ENCODE results near the gene ONECUT1.

Gene ONECUT1

DNA sequence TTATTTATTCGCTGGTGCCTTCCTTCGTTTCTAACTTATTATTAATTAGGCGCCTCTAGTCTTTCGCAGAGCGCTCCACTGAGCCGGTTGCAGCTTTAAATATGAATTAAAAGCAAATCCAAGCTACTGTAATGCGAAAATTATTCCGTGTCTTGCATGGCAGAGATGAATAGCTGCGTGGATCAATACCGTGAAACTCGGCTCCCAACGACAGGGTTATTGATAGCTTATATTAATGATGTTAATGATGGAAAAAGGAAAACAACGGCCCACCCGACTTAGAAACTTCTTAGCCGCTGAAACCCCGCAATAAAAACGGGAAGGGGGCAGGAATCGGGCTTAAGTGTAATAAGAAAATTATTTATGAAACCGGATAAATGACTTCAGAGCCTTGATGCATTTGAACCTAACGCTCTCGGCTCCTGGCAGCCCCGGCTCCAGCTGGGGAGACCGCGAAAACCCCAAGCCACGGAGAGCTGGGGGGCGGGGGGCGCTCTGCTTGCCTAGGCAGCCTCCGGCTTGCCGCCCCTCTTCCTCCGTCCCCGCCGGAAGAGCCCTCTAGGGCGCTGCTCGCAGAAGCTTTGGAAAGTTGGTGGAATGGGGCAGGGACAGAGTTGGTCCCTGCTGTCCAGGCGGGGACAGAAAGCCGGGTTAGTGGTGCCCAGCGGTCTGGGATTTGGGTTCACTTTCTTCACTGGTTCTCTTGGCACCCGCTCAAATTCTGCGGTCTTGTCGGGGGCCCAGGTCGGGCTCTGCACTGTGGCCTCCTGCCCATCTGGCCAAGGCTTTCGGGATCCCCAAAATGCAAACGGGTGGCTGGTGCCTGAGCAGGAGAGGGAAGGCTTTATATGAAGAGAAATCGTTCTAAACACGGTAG lies 7.7 kb upstream of the ONECUT1 start:
- no peak for DNase-seq (ENCODE audit: extremely low read depth in 1 of 2, low read depth in 1 of 2)

GRCh38 chr15:52796753-52797520 lies 6.8 kb upstream of the ONECUT1 start:
- no peak for DNase-seq (ENCODE audit: extremely low read depth in 1 of 2, low read depth in 1 of 2)

GRCh38 chr15:52796228-52796521 lies 6.0 kb upstream of the ONECUT1 start:
- DNase-seq (ENCODE audit: extremely low read depth in 1 of 2, low read depth in 1 of 2): no peak

DNA sequence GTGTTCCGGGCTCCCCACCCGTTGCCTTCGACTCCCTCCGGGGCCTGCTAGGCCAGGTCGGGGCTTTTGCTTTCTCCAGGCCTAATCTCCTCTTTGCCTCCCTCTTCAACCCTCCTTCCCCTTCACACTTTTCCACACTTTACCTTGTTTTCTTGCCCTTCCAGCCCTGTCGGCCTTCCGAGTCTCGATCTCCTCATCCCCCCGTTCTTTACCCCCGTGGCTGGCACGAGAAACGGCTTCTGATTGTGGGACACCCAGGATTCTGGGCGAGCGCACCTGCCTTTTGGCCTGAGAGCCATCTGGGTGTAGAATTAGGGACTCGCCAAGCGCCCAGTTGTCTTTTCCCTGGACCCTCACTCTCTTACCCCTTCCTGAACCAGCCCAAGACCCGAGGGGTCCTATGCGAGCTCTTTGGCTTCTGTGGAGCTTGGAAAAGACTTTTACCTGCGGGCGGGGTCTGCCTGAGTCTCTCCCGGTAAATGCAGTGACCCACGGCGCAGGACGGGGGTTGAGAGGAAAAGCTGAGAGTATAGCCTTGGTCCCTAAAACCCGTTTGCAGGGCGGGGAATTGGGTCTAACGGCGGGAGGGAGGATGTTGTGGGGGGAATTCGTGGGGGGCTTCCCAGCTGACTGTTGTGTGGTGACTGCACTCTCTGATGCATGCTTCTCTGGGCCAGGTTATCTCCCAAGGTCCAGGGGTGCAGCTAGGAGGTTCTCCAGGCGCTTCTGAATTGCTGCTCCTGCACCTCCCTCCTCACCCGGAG lies 5.5 kb upstream of the ONECUT1 start:
- DNase-seq (ENCODE audit: extremely low read depth in 1 of 2, low read depth in 1 of 2): no peak

GRCh38 chr15:52794665-52795463 lies 4.7 kb upstream of the ONECUT1 start:
- DNase-seq (ENCODE audit: extremely low read depth in 1 of 2, low read depth in 1 of 2): no peak

DNA sequence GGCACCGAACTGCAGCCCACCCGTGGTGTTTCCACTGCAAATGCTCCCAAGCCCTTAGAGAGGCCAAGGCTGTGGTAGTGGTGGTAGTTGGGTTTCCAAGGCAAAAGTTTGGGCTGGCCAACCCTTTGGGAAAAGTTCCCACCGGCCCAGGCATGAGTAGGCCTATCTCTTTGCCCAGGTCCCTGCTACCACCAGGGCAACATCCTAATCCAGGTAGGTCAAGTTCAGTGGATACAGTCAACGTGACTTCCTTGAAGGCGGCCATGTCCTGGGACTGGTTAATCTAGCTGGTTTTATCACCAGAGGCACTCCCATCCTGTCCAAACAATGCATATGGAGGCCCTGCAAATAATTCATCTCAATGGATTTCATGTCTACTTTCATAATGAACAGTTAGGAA lies 1.6 kb upstream of the ONECUT1 start:
- no peak for DNase-seq (ENCODE audit: extremely low read depth in 1 of 2, low read depth in 1 of 2)

GRCh38 chr15:52790941-52791751 lies 1.0 kb upstream of the ONECUT1 start:
- no peak for DNase-seq (ENCODE audit: extremely low read depth in 1 of 2, low read depth in 1 of 2)

DNA sequence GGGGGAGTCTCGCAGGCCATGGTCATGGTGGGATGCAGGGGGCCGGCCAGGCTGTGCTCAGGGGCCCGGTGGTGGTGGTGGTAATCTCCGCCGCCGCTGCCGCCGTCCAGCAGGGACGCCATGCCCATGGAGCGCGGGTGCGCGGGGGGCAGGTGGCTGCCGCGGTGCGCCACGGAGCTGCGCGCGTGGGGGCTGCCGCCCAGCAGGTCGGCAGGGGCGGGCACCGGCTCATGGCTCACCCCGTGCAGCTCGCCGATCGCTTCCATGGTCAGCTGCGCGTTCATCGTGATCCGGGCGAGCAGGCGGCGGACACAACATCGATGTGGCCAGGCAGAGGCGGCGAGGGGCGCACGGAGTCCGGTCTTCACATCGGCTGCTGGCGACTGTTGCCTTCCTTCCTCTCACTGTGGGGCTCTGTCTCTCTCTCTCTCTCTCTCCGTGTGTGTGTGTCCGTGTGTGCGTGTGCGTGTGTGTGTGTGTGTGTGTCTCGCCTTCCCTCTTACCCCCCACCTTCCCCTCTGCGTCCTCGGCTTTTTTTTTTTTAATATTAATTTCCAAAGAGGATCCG lies 451 bp downstream of the ONECUT1 start:
- DNase-seq (ENCODE audit: extremely low read depth in 1 of 2, low read depth in 1 of 2): no peak

- no peak for DNase-seq (ENCODE audit: extremely low read depth in 1 of 2, low read depth in 1 of 2)
These were observed 1.0 kb downstream of the ONECUT1 start for GRCh38 chr15:52789008-52789600.

DNA sequence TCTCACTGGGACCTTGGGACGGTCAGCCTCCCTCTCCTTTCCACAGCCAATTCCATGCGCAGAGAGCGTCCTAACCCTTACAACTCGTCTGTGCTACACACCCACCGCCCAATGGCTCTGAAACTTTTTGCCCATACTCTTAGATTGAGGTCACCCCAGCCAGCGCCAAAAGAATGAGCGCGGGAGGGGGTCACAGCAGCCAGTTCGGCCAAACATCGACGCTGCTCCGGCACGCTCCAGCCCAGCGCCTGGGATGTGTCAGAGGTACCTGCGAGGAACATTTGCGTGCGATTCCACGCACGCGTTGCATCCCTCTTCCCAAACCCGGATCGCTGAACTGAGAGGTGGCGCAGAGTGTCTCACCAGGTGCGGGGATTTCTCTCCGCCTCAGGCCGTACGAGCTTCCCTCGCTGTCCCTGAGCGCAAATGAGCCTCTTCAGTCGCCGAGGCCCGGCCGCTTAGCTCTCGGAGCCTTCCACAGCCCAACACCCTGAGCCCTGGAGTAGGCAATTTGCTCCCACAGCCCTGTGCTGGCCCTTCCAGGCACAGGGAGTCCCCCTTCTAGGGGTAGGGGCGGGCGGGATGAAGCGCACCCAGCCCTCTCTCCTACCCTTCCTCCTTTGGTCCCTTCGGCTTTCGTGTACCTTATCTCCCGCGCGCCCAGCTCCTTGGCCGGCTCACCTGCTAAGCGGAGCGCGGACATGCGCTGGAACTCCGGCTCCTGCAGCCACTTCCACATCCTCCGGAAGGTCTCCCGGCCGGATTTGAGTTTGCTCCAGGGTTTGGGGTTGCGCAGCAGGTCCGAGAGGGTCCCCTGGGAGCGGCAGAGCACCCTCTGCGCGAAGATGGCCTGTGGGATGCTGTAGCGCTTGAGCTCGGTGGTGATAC lies 1.8 kb downstream of the ONECUT1 start:
- DNase-seq (ENCODE audit: extremely low read depth in 1 of 2, low read depth in 1 of 2): no peak

- DNase-seq (ENCODE audit: extremely low read depth in 1 of 2, low read depth in 1 of 2): no peak
These were observed 2.5 kb downstream of the ONECUT1 start for GRCh38 chr15:52787549-52788098.

DNA sequence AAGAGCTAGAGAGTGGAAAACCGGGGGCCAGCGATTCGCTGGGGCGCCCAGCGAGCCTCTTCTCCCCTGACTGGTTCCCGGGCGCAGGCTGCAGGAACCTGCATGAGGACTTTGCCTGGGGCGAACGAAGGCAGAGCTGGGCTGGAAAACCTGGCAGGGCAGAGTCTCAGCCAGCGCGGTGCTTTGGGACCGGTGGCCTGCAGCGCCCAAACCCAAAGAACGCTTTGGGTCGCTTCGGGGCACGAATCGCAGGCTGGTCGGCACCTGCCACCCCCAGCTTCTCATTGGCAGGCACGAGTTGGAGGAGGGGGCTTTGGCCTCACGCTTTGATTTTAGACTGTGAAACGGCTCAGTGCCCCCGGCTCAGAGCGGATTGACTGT lies 3.0 kb downstream of the ONECUT1 start:
- no peak for DNase-seq (ENCODE audit: extremely low read depth in 1 of 2, low read depth in 1 of 2)

DNA sequence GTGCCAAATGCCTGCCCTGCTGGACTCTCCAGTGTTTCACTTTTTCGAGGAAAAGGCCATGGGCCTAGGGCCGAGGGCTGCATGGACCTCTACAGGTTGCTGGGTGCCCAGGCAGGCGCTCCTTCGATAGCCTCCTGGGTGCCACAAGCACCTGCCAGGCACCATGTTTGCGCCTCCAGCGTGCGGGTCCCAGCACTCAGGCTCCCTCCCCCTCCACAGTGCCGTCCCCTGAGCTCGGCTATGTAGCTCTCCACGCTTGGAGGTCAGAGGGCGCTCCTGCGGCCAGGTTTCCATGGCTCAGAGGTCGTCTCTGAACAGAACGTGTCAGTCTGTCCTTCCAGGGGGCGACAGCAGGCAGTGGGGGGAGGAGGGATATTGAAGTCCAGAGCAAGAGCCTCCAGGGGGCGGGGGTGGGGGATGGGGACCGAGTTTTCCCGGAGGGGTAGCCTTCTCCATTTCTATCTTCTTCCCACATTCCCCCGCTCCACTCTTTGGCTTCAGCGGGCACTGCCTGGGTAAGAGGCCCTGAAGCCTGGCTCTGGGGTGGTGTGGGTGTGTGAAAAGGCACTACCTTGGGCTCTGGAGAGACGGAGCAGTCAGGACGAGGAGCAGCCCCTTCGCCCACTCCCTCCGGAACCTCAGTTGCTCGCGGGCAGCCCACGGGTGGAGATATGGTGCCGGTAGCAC lies 3.6 kb downstream of the ONECUT1 start:
- DNase-seq (ENCODE audit: extremely low read depth in 1 of 2, low read depth in 1 of 2): no peak

DNA sequence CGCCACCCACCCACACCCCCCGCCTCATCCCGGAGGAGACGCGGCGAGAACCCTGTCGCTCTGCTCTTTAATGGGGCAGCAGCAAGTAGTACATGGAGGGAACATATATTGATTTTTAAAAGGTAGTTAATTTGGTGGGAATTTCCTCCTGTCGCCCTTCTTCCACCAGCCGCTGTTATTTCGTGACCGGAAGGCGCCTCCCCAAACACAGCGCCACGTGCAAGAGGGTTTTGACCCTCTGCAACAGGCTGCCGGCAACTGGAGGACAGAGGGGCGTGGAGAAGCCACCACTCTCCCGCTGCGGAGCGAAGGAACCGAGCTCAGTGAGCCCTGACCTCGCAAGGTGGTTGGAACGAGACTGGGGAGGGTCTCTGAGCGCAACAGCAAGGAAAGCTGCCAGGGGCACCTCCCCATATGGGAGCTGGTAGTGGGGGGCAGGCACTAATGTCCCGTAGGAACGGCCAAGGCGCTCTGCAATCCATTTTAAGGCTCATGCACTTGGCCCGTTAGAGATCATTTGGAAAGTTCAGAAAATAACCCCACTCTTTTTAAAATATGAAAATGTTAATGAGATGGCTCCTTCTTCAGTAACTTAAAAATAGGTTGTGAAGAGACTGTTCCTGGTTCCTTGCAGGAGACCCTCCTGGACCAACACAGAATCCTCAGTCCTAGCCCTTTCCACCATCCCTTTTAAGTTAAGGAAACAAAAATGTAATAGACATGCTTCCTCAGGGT lies 4.3 kb downstream of the ONECUT1 start:
- no peak for DNase-seq (ENCODE audit: extremely low read depth in 1 of 2, low read depth in 1 of 2)

GRCh38 chr15:52784799-52785671 lies 5.1 kb downstream of the ONECUT1 start:
- DNase-seq (ENCODE audit: extremely low read depth in 1 of 2, low read depth in 1 of 2): no peak
